Activated gamma-delta T cell treated with Interleukin-2 at 50 U/mL for 16 hours (primary cell): ENCODE measurements around the gene NDRG2.
"Not testable (repeated sequence)": the region's sequence is repeated elsewhere in the genome, so short reads cannot be mapped to it uniquely, and the experiment has no call there.

Experiments used
- DNase-seq: peaks from one replicate; pipeline ENCODE4 v3.0.0-alpha.2; 2020

The NDRG2 gene

GRCh38 chr14:21055432-21056117 is 30.7 kb upstream of the NDRG2 start:
- no peak for DNase-seq

GRCh38 chr14:21054768-21055145 is 29.9 kb upstream of the NDRG2 start:
- DNase-seq, result no peak

GRCh38 chr14:21054123-21054767 is 29.4 kb upstream of the NDRG2 start:
- no peak for DNase-seq

- DNase-seq, result no peak
Observed at GRCh38 chr14:21053184-21054122, 28.6 kb upstream of the NDRG2 start.

- DNase-seq, result no peak
Observed at GRCh38 chr14:21050597-21050996, 25.7 kb upstream of the NDRG2 start.

- no peak for DNase-seq
Observed at GRCh38 chr14:21049271-21049673, 24.4 kb upstream of the NDRG2 start.

- DNase-seq, result no peak
Observed at GRCh38 chr14:21048638-21049037, 23.8 kb upstream of the NDRG2 start.

- no peak for DNase-seq
Observed at GRCh38 chr14:21047378-21047781, 22.5 kb upstream of the NDRG2 start.

- DNase-seq, result no peak
Observed at GRCh38 chr14:21043974-21044618, 19.2 kb upstream of the NDRG2 start.

- DNase-seq, result no peak
Observed at GRCh38 chr14:21043387-21043973, 18.6 kb upstream of the NDRG2 start.

GRCh38 chr14:21042918-21043317 is 18.1 kb upstream of the NDRG2 start:
- no peak for DNase-seq

- no peak for DNase-seq
Observed at GRCh38 chr14:21041676-21042433, 17.0 kb upstream of the NDRG2 start, which contains the start of gene RNASE7. TSS of gene RNASE7 (plus strand) at chr14:21042362. CDS start at chr14:21042993, 631 bp downstream.

GRCh38 chr14:21040941-21041340 is 16.1 kb upstream of the NDRG2 start:
- not testable (repeated sequence) for DNase-seq

GRCh38 chr14:21040370-21040925 is 15.6 kb upstream of the NDRG2 start:
- no peak for DNase-seq

GRCh38 chr14:21039585-21040369 is 14.9 kb upstream of the NDRG2 start:
- no peak for DNase-seq

GRCh38 chr14:21038441-21039422 is 13.9 kb upstream of the NDRG2 start:
- no peak for DNase-seq

- no peak for DNase-seq
Observed at GRCh38 chr14:21037156-21037555, 12.3 kb upstream of the NDRG2 start.

- DNase-seq, result no peak
Observed at GRCh38 chr14:21036751-21037150, 11.9 kb upstream of the NDRG2 start.

- no peak for DNase-seq
Observed at GRCh38 chr14:21034707-21035106, 9.8 kb upstream of the NDRG2 start, which contains the start of gene RNASE13. TSS of gene RNASE13 (minus strand) at chr14:21034807. CDS start at chr14:21034288, 519 bp downstream.
